Right atrium auricular region (tissue), 2 donors: Measurements from ENCODE around the gene ARID3B. TPM values are rescaled to one million over a fixed set of nuclear protein-coding genes. Genes with fewer than 3 reads are reported as not detected.
"Not testable (repeated sequence)": the region's sequence is repeated elsewhere in the genome, so short reads cannot be mapped to it uniquely, and the experiment has no call there.

Experiments used
- DNase-seq: peaks from one replicate; pipeline ENCODE4 v3.0.0-alpha.2; 2019; ENCODE audit warnings: low spot score
- H3K27ac ChIP-seq, 2 donors: fragments of 200-600 bp; sonication (generic); 1 replicate in 1 of 2; 2 replicates in 1 of 2; pipeline ENCODE4 v1.5.1; 2016 to 2019
- H3K27me3 ChIP-seq, 2 donors: fragments of 200-600 bp; sonication (generic); one replicate each; pipeline versions ENCODE4 v1.5.1 to v1.6.0; 2017 to 2019
- H3K36me3 ChIP-seq: fragments of 200-600 bp; sonication (generic); one replicate; pipeline ENCODE4 v1.5.1; 2016
- H3K4me1 ChIP-seq, 2 donors: fragments of 200-600 bp; sonication (generic); one replicate each; pipeline versions ENCODE4 v1.5.1 to v1.6.0; 2017 to 2019
- H3K4me3 ChIP-seq, 2 donors: fragments of 200-600 bp; sonication (generic); 1 replicate in 1 of 2; 2 replicates in 1 of 2; pipeline ENCODE4 v1.5.1; 2017 to 2019; ENCODE audit warnings: mild to moderate bottlenecking in 1 of 2, moderate library complexity in 1 of 2
- H3K9me3 ChIP-seq, 2 donors: fragments of 200-600 bp; sonication (generic); one replicate each; pipeline ENCODE4 v1.5.1; 2019
- CTCF ChIP-seq, 2 donors: fragments of 200-600 bp; sonication (generic); IDR thresholded peaks; one replicate each; pipeline ENCODE4 v1.5.1; 2019; ENCODE audit warnings: antibody characterized with exemption in 2 of 2
- total RNA-seq, 2 donors: library from RNA; depleted of rRNA; stranded (reverse); fragments of >200 nt; gene quantifications; one replicate each; pipeline ENCODE4 v1.1.0, GENCODE V29; 2016

The ARID3B gene
- total RNA-seq, 2 donors from 2014 or later, result 1.8 to 3.5 TPM

- TF ChIP-seq CTCF (IDR thresholded peaks at IDR 0.05), result no peak
- Histone ChIP-seq H3K4me3 (no peak overlapping the region), H3K27me3 (no peaks in the 10 kb centered on the region), H3K27ac (no peak overlapping the region), H3K9me3 (no peaks in the 10 kb centered on the region), H3K4me1 (peaks cover 0 to 11% of the 10 kb centered on the region in 2 donors), H3K36me3 (peaks cover 23% of the 10 kb centered on the region)
- no peak for DNase-seq
Observed at GRCh38 chr15:74594455-74594854, 53.4 kb downstream of the ARID3B start.

GRCh38 chr15:74595271-74595670 is 54.3 kb downstream of the ARID3B start:
- TF ChIP-seq CTCF (IDR thresholded peaks at IDR 0.05), result no peak
- no peaks in the 10 kb centered on the region for H3K9me3 ChIP-seq
- no peak for DNase-seq

GRCh38 chr15:74596736-74597135 is 55.7 kb downstream of the ARID3B start:
- peaks cover 0 to 17% of the 10 kb centered on the region in 2 donors for H3K4me1 ChIP-seq
- not testable (repeated sequence) for DNase-seq, H3K27ac ChIP-seq, H3K9me3 ChIP-seq, H3K4me3 ChIP-seq, H3K27me3 ChIP-seq
- peaks cover 15% of the 10 kb centered on the region for H3K36me3 ChIP-seq

More at GRCh38 chr15:74595271-74595670, 54.3 kb downstream of the ARID3B start:
- Histone ChIP-seq H3K4me3 (no peak overlapping the region), H3K4me1 (peaks cover 0 to 17% of the 10 kb centered on the region in 2 donors), H3K27ac (no peak overlapping the region), H3K36me3 (peaks cover 19% of the 10 kb centered on the region), H3K27me3 (no peaks in the 10 kb centered on the region)

GRCh38 chr15:74597146-74597705 is 56.2 kb downstream of the ARID3B start:
- not testable (repeated sequence) for H3K36me3 ChIP-seq, H3K9me3 ChIP-seq, H3K27ac ChIP-seq, DNase-seq, H3K4me3 ChIP-seq, H3K27me3 ChIP-seq
- peaks cover 0 to 17% of the 10 kb centered on the region in 2 donors for H3K4me1 ChIP-seq

GRCh38 chr15:74598126-74598842 is 57.3 kb downstream of the ARID3B start:
- peak overlapping the region; percentile 51 to 59 for H3K4me3 ChIP-seq
- H3K36me3 ChIP-seq, result peaks cover 3% of the 10 kb centered on the region
- peaks cover 0 to 17% of the 10 kb centered on the region in 2 donors for H3K4me1 ChIP-seq
- DNase-seq, result peak; percentile 96
- no peaks in the 10 kb centered on the region for H3K9me3 ChIP-seq
- no peak for TF ChIP-seq CTCF (IDR thresholded peaks at IDR 0.05)
- H3K27ac ChIP-seq, result peak overlapping the region; percentile 83 to 90
- H3K27me3 ChIP-seq, result no peaks in the 10 kb centered on the region

- Histone ChIP-seq H3K4me1 (peaks cover 0 to 20% of the 10 kb centered on the region in 2 donors), H3K27me3 (no peaks in the 10 kb centered on the region), H3K36me3 (no peaks in the 10 kb centered on the region), H3K9me3 (no peaks in the 10 kb centered on the region), H3K4me3 (peak overlapping the region; percentile 51 to 59), H3K27ac (peak overlapping the region; percentile 83 to 90)
- no peak for DNase-seq
- no peak for TF ChIP-seq CTCF (IDR thresholded peaks at IDR 0.05)
Observed at GRCh38 chr15:74599156-74599555, 58.1 kb downstream of the ARID3B start.
